Measurements from ENCODE around the gene OR2Z1.

GRCh38 chr19:8696993-8697392 is 24.4 kb upstream of the OR2Z1 start:
- TF ChIP-seq, protein P1, sequence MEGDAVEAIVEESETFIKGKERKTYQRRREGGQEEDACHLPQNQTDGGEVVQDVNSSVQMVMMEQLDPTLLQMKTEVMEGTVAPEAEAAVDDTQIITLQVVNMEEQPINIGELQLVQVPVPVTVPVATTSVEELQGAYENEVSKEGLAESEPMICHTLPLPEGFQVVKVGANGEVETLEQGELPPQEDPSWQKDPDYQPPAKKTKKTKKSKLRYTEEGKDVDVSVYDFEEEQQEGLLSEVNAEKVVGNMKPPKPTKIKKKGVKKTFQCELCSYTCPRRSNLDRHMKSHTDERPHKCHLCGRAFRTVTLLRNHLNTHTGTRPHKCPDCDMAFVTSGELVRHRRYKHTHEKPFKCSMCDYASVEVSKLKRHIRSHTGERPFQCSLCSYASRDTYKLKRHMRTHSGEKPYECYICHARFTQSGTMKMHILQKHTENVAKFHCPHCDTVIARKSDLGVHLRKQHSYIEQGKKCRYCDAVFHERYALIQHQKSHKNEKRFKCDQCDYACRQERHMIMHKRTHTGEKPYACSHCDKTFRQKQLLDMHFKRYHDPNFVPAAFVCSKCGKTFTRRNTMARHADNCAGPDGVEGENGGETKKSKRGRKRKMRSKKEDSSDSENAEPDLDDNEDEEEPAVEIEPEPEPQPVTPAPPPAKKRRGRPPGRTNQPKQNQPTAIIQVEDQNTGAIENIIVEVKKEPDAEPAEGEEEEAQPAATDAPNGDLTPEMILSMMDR (IDR thresholded peaks at IDR 0.05): no peak
- TF ChIP-seq POLR2A (IDR thresholded peaks at IDR 0.05): no peak
